Measurements from ENCODE around the gene PARVB.

GRCh38 chr22:44210722-44211121, 186.6 kb downstream of the PARVB start:
- TF ChIP-seq CTCF (IDR thresholded peaks at IDR 0.05) (no peak), POLR2A (IDR thresholded peaks at IDR 0.05) (no peak)
